ENCODE measurements around the gene APOL3. TPM values are rescaled to one million over a fixed set of nuclear protein-coding genes. Genes with fewer than 3 reads are reported as not detected.

The APOL3 gene
- total RNA-seq, 3 donors from 2014 or later = 11.4 to 29.3 (median 20.5) TPM

DNA sequence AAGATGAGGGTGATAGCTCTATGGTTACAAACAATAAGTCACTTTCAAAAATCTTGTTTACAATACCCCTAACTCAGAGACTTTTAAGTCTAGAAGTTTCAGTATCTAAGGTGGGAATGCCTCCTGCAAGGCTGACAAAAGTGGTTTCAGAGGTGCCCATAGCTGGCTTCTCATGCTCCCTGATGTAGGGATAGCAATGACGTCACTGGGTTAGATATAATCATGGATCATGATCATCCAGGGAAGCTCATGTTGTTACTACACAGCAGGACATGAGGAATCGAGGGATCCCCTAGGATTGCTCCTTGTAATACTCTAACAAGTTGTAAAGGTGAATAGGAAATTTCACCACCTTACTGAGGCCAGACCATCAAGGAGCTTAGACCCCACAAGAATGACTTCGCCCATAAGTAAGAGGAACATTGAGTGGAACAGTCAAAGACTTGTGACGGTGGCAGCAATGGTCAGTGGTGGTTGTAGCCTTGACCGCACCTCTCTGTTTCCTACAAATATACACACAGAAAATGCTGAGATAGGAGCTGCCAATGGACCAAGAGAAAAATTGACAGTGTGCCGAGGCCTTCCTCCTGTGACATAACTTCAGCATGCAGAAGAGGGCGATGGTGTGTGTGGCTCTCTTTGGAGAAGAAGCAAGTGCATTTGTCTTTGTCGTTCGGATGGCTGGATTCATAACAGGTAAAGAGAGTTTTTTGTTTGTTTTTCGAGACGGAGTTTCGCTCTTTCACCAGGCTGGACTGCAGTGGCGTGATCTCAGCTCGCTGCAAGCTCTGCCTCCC, 25.5 kb upstream of the APOL3 start:
- TF ChIP-seq, protein P1, sequence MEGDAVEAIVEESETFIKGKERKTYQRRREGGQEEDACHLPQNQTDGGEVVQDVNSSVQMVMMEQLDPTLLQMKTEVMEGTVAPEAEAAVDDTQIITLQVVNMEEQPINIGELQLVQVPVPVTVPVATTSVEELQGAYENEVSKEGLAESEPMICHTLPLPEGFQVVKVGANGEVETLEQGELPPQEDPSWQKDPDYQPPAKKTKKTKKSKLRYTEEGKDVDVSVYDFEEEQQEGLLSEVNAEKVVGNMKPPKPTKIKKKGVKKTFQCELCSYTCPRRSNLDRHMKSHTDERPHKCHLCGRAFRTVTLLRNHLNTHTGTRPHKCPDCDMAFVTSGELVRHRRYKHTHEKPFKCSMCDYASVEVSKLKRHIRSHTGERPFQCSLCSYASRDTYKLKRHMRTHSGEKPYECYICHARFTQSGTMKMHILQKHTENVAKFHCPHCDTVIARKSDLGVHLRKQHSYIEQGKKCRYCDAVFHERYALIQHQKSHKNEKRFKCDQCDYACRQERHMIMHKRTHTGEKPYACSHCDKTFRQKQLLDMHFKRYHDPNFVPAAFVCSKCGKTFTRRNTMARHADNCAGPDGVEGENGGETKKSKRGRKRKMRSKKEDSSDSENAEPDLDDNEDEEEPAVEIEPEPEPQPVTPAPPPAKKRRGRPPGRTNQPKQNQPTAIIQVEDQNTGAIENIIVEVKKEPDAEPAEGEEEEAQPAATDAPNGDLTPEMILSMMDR (IDR thresholded peaks at IDR 0.05) = no peak
- Histone ChIP-seq H3K4me3 (no peak overlapping the region), H3K36me3 (ENCODE audit: low read depth) (no peaks in the 10 kb centered on the region), H3K9me3 (no peaks in the 10 kb centered on the region), H3K4me1 (ENCODE audit: low read depth) (no peaks in the 10 kb centered on the region)
- DNase-seq (no peak), ATAC-seq (no peak)
- intact Hi-C loops (cut with DNase I, micrococcal nuclease) = no loop called here

DNA sequence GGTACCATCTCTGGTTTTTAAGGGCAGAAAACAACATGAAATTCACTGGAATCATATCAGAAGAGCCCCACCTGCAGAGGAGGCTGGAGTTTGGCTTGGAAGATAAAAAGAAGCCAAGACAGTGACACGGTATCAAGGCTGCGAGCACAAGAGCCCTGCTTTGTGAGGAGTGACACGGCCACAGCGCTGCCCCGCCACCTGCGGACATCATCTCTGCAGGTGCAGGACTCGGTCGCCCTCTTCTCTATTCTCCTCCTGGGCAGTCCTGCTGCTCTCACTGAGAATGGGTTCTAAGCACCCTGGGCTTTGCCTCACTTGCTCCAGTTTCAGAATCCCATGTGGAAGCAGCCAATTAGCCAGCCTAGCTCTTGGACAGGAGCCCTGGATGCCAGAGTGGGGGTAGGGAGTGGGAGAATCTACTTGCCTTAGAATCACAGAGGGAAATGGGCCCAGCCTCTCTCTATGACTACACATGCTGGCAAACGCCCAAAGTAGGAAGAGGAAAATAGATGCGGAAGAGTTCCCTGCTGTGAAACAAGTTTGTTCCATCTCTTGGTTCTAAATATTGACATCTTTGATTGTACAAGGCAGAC, 24.0 kb upstream of the APOL3 start:
- Histone ChIP-seq H3K4me1 (ENCODE audit: low read depth) (no peaks in the 10 kb centered on the region), H3K9me3 (no peaks in the 10 kb centered on the region), H3K36me3 (ENCODE audit: low read depth) (no peaks in the 10 kb centered on the region), H3K4me3 (no peak overlapping the region)
- DNase-seq (peak in 1 of 3 donors; percentile 32), ATAC-seq (no peak)
- TF ChIP-seq, protein P1 (IDR thresholded peaks at IDR 0.05) = no peak
- intact Hi-C loops (cut with DNase I, micrococcal nuclease) = loop anchor here in 1 of 2 donors (5.0 kb wide), 1 partner anchor 37 kb away; no protein-coding TSS in a partner anchor

DNA sequence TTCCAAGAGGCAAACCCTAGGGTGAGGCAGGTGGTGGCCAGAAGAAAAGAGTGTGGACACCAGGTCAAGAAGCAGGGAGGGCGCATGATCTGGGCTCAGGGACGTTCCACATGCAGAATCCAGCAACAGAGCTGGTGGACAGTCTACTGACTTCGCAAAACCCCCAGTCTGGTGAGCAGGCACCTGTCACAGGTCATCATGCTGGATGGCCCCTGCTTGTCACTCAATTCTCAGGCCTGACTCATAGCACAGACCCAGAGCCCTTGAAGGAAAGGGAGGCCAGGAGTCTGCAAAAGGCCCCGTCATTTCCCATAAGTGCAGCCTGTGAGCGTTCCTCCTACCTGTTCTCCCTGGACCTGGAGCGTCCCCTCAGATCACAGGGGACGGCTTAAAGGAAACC, 22.9 kb upstream of the APOL3 start:
- DNase-seq = no peak
- H3K36me3 ChIP-seq (ENCODE audit: low read depth) = no peaks in the 10 kb centered on the region
- TF ChIP-seq, protein P1 (IDR thresholded peaks at IDR 0.05) = no peak
- H3K9me3 ChIP-seq = no peaks in the 10 kb centered on the region
- no peaks in the 10 kb centered on the region for H3K4me1 ChIP-seq (ENCODE audit: low read depth)
- H3K4me3 ChIP-seq = no peak overlapping the region
- intact Hi-C loops (cut with DNase I, micrococcal nuclease) = loop anchor here in 1 of 2 donors (5.0 kb wide), 1 partner anchor 36 kb away; no protein-coding TSS in a partner anchor
- ATAC-seq = no peak

DNA sequence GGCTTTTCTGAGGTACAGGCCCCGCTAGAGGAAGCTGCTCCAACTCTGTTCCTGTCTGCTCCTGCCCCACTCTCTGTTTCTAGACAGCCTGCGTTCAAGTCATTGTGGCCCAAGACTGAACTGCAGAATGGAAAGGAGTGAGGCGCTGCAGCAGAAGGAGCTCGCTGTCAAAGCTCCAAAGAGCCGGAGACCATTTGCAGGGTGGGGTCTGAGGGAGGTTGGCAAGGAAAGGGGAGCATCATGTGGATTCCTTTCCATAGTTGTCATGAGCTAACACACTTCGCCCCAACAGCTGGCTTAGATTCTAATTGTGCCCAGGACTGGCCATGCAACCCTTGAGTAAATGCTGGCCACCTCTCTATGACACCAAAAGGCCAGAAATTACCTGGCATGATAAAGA, 22.3 kb upstream of the APOL3 start:
- Histone ChIP-seq H3K4me3 (no peak overlapping the region), H3K36me3 (ENCODE audit: low read depth) (no peaks in the 10 kb centered on the region), H3K9me3 (no peaks in the 10 kb centered on the region), H3K4me1 (ENCODE audit: low read depth) (no peaks in the 10 kb centered on the region)
- intact Hi-C loops (cut with DNase I, micrococcal nuclease) = loop anchor here in 1 of 2 donors (5.0 kb wide), 1 partner anchor 36 kb away; no protein-coding TSS in a partner anchor
- DNase-seq (no peak), ATAC-seq (no peak)
- TF ChIP-seq, protein P1 (IDR thresholded peaks at IDR 0.05) = no peak

DNA sequence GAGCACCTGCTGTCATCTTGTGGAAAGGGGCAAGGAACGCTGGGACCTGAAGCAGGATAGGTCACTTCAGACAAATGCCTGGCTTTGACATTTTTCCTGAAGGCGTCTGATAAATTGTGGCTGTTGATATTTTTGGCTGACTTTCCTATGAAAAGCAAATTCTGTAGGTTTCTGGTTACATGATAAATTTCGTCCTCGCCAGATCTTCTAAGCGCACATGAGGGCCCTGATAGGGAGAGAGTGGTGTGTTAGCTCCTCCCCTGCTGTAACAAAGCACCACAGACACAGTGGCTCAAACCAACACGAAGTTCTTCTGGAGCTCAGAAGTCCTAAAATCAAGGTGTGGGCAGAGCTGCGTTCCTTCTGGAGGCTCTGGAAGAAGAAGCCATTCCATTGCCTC, 21.5 kb upstream of the APOL3 start:
- intact Hi-C loops (cut with DNase I, micrococcal nuclease) = loop anchor here in 1 of 2 donors (5.0 kb wide), 1 partner anchor 35 kb away; no protein-coding TSS in a partner anchor
- ATAC-seq (no peak), DNase-seq (no peak)
- no peaks in the 10 kb centered on the region for H3K4me1 ChIP-seq (ENCODE audit: low read depth)
- no peaks in the 10 kb centered on the region for H3K36me3 ChIP-seq (ENCODE audit: low read depth)
- no peaks in the 10 kb centered on the region for H3K9me3 ChIP-seq
- no peak overlapping the region for H3K4me3 ChIP-seq
- TF ChIP-seq, protein P1 (IDR thresholded peaks at IDR 0.05) = no peak

Measured in mucosa of descending colon (tissue), 3 donors.